Fibroblast of lung (primary cell): Measurements from ENCODE around the gene MAPT.

Experiments used
- CTCF ChIP-seq, 2 donors: IDR thresholded peaks in 1 of 2; conservative IDR thresholded peaks in 1 of 2; 1 replicate in 1 of 2; 2 replicates in 1 of 2; pipeline ENCODE4 v1.5.1; 2011 to 2012; ENCODE audit warnings: low read length in 2 of 2, control low read depth in 1 of 2, inconsistent platforms in 1 of 2, low read depth in 1 of 2, mild to moderate bottlenecking in 1 of 2
- EZH2 ChIP-seq: IDR thresholded peaks from 2 replicates; pipeline ENCODE4 v1.5.1; 2012; ENCODE audit warnings: low read length, control low read depth, mild to moderate bottlenecking; ENCODE audit errors: missing control alignments

- TF ChIP-seq CTCF (conservative IDR thresholded peaks at IDR 0.05 in 1 of 2, IDR thresholded peaks at IDR 0.05 in 1 of 2; ENCODE audit: low read depth in 1 of 2, low read length in 2 of 2) (no peak), EZH2 (no peak)
Measured at GRCh38 chr17:45977976-45978626, 83.7 kb downstream of the MAPT start.
